ENCODE data around the gene SRSF1.

Gene SRSF1

GRCh38 chr17:57984936-57985674, 21.9 kb downstream of the SRSF1 start:
- no peak overlapping the region for H3K4me3 ChIP-seq (replicated peaks; ENCODE audit: low read depth, low read length)
- H3K27me3 ChIP-seq (replicated peaks; ENCODE audit: control insufficient read depth, insufficient read depth, low read length) = no peaks in the 10 kb centered on the region

GRCh38 chr17:57984261-57984890, 22.7 kb downstream of the SRSF1 start:
- Histone ChIP-seq H3K4me3 (replicated peaks; ENCODE audit: low read depth, low read length) (no peak overlapping the region), H3K27me3 (replicated peaks; ENCODE audit: control insufficient read depth, insufficient read depth, low read length) (no peaks in the 10 kb centered on the region), H3K36me3 (ENCODE audit: control insufficient read depth, insufficient read depth, low read length) (peaks cover 5% of the 10 kb centered on the region; the same call in 1 of the 2 replicates)
- DNase-seq (ENCODE audit: extremely low read depth, insufficient read length) = no peak
- TF ChIP-seq, protein P1, sequence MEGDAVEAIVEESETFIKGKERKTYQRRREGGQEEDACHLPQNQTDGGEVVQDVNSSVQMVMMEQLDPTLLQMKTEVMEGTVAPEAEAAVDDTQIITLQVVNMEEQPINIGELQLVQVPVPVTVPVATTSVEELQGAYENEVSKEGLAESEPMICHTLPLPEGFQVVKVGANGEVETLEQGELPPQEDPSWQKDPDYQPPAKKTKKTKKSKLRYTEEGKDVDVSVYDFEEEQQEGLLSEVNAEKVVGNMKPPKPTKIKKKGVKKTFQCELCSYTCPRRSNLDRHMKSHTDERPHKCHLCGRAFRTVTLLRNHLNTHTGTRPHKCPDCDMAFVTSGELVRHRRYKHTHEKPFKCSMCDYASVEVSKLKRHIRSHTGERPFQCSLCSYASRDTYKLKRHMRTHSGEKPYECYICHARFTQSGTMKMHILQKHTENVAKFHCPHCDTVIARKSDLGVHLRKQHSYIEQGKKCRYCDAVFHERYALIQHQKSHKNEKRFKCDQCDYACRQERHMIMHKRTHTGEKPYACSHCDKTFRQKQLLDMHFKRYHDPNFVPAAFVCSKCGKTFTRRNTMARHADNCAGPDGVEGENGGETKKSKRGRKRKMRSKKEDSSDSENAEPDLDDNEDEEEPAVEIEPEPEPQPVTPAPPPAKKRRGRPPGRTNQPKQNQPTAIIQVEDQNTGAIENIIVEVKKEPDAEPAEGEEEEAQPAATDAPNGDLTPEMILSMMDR (IDR thresholded peaks at IDR 0.05; ENCODE audit: insufficient read depth, low read length, poor library complexity, severe bottlenecking) = no peak

More at GRCh38 chr17:57984936-57985674, 21.9 kb downstream of the SRSF1 start:
- peaks cover 5% of the 10 kb centered on the region; the same call in 1 of the 2 replicates for H3K36me3 ChIP-seq (ENCODE audit: control insufficient read depth, insufficient read depth, low read length)
- DNase-seq (ENCODE audit: extremely low read depth, insufficient read length) = no peak
- TF ChIP-seq, protein P1 (IDR thresholded peaks at IDR 0.05; ENCODE audit: insufficient read depth, low read length, poor library complexity, severe bottlenecking) = no peak

- DNase-seq (ENCODE audit: extremely low read depth, insufficient read length) = no peak
- peaks cover 8% of the 10 kb centered on the region for H3K36me3 ChIP-seq (ENCODE audit: control insufficient read depth, insufficient read depth, low read length)
- no peaks in the 10 kb centered on the region for H3K27me3 ChIP-seq (replicated peaks; ENCODE audit: control insufficient read depth, insufficient read depth, low read length)
Observed at GRCh38 chr17:57983446-57983845, 23.6 kb downstream of the SRSF1 start.

DNA sequence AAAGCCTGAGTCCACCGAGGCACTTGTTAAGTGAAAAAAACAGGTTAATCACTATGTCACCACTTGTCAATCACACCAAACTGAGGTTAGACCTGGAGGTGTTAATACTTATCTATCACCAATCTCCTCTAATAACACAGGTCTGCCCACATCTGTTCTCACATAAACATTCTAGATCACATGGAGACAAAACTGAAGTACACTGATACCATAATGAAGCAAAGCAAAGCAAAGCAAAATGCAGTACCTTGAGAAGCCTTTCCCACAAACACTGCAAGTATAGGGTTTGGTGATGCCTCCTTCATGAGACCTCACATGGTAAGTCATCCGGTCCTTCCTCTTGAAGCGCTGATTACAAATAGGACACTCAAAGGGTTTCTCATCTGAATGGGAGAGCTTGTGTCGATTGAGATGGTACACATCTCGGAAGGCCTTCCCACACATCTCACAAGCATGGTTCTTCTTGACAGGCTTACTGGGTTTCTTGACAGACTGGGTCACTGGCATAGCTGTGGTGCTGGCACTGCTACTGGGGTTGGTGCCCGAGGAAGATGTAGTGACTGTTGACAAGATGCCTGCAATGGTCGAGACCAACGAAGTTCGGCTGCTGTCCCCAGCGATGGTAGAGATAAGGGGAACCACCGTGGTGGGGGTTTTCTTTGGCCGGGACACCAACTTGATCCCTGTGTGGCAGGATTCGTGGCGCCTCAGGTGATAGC, 24.4 kb downstream of the SRSF1 start:
- TF ChIP-seq, protein P1 (IDR thresholded peaks at IDR 0.05; ENCODE audit: insufficient read depth, low read length, poor library complexity, severe bottlenecking) = no peak
- H3K27me3 ChIP-seq (replicated peaks; ENCODE audit: control insufficient read depth, insufficient read depth, low read length) = no peaks in the 10 kb centered on the region
- H3K4me3 ChIP-seq (replicated peaks; ENCODE audit: low read depth, low read length) = no peak overlapping the region
- no peak for DNase-seq (ENCODE audit: extremely low read depth, insufficient read length)
- H3K36me3 ChIP-seq (ENCODE audit: control insufficient read depth, insufficient read depth, low read length) = peaks cover 8% of the 10 kb centered on the region

More at GRCh38 chr17:57983446-57983845, 23.6 kb downstream of the SRSF1 start:
- H3K4me3 ChIP-seq (replicated peaks; ENCODE audit: low read depth, low read length) = no peak overlapping the region
- TF ChIP-seq, protein P1 (IDR thresholded peaks at IDR 0.05; ENCODE audit: insufficient read depth, low read length, poor library complexity, severe bottlenecking) = no peak

DNA sequence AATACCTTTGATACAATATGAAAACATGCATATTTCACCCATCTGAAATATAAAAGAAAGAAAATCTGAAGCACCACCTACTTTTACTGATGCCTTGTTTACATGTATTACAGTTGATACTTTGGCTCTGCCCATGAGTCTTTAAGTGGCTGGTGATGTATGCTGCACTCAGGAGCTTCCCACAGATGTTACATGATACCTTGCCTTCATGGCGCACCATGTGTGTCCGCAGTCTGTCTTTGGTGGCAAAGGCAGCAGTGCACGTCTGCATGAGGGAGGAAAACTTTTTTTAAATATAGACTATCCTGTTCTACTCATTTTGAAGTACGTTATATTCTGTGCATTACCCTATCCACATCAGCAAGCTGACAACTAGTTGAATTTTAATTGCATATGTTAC, 26.5 kb downstream of the SRSF1 start:
- no peaks in the 10 kb centered on the region for H3K27me3 ChIP-seq (replicated peaks; ENCODE audit: control insufficient read depth, insufficient read depth, low read length)
- H3K4me3 ChIP-seq (replicated peaks; ENCODE audit: low read depth, low read length) = no peak overlapping the region
- peaks cover 9% of the 10 kb centered on the region for H3K36me3 ChIP-seq (ENCODE audit: control insufficient read depth, insufficient read depth, low read length)
- no peak for DNase-seq (ENCODE audit: extremely low read depth, insufficient read length)
- TF ChIP-seq, protein P1 (IDR thresholded peaks at IDR 0.05; ENCODE audit: insufficient read depth, low read length, poor library complexity, severe bottlenecking) = no peak
